Gastrocnemius medialis (tissue), 4 donors: Measurements from ENCODE around the gene NGEF.

Experiments used
- CTCF ChIP-seq, 5 experiments: fragments of 450-650 bp in 3 of 5; fragments of 200-600 bp in 2 of 5; sonication (generic) in 2 of 5; IDR thresholded peaks in 4 of 5; conservative IDR thresholded peaks in 1 of 5; 1 replicate in 4 of 5; 2 replicates in 1 of 5; pipeline ENCODE4 v1.5.1; 2016 to 2019; ENCODE audit warnings: antibody characterized with exemption in 5 of 5, mild to moderate bottlenecking in 3 of 5, moderate library complexity in 3 of 5
- POLR2A ChIP-seq, 2 donors: fragments of 450-650 bp; IDR thresholded peaks; one replicate each; pipeline ENCODE4 v1.6.1; 2017; ENCODE audit warnings: antibody characterized with exemption in 2 of 2, mild to moderate bottlenecking in 2 of 2, moderate library complexity in 2 of 2

GRCh38 chr2:233006648-233007047 lies 6.4 kb downstream of the NGEF start:
- no peak for TF ChIP-seq CTCF (IDR thresholded peaks at IDR 0.05 in 4 of 5, conservative IDR thresholded peaks at IDR 0.05 in 1 of 5)
- TF ChIP-seq POLR2A (IDR thresholded peaks at IDR 0.05): no peak
